Smooth muscle cell (in vitro differentiated cells): ENCODE results near the gene AURKA. TPM values are rescaled to one million over a fixed set of nuclear protein-coding genes. Genes with fewer than 3 reads are reported as not detected.

Experiments used
- DNase-seq: peaks from one replicate; lab custom pipeline; 2025; ENCODE audit not compliant: unreplicated experiment; lab: John Stamatoyannopoulos, UW
- H2AFZ ChIP-seq: fragments of 200-600 bp; sonication (generic); 2 replicates; pipeline ENCODE4 v1.6.0; 2016; ENCODE audit warnings: antibody characterized with exemption, low read depth, mild to moderate bottlenecking
- H3F3A ChIP-seq: fragments of 200-600 bp; sonication (generic); 2 replicates; pipeline ENCODE4 v1.6.0; 2017; ENCODE audit warnings: antibody characterized with exemption, low read depth
- H3K27ac ChIP-seq: fragments of 200-600 bp; sonication (generic); 2 replicates; pipeline ENCODE4 v1.5.1; 2016; ENCODE audit warnings: low read depth, mild to moderate bottlenecking
- H3K27me3 ChIP-seq: fragments of 200-600 bp; sonication (generic); 2 replicates; pipeline ENCODE4 v1.6.1; 2016; ENCODE audit warnings: low read depth, mild to moderate bottlenecking
- H3K36me3 ChIP-seq: fragments of 200-600 bp; sonication (generic); 2 replicates; pipeline ENCODE4 v1.5.1; 2016; ENCODE audit warnings: low read depth
- H3K4me1 ChIP-seq: fragments of 200-600 bp; sonication (generic); 2 replicates; pipeline ENCODE4 v1.5.1; 2016; ENCODE audit warnings: low read depth
- H3K4me2 ChIP-seq: fragments of 200-600 bp; sonication (generic); 2 replicates; pipeline ENCODE4 v1.6.0; 2016; ENCODE audit warnings: mild to moderate bottlenecking
- H3K4me3 ChIP-seq: fragments of 200-600 bp; sonication (generic); 2 replicates; pipeline ENCODE4 v1.5.1; 2016; ENCODE audit warnings: mild to moderate bottlenecking
- H3K79me2 ChIP-seq: fragments of 200-600 bp; sonication (generic); 2 replicates; pipeline ENCODE4 v1.6.0; 2016; ENCODE audit warnings: low read depth, mild to moderate bottlenecking
- H3K9ac ChIP-seq: fragments of 200-600 bp; sonication (generic); 2 replicates; pipeline ENCODE4 v1.6.0; 2016; ENCODE audit warnings: low read depth
- H3K9me3 ChIP-seq: fragments of 200-600 bp; sonication (generic); replicated peaks from 2 replicates; pipeline ENCODE4 v1.5.1; 2016; ENCODE audit warnings: low read depth
- H4K20me1 ChIP-seq: fragments of 200-600 bp; sonication (generic); 2 replicates; pipeline ENCODE4 v1.6.0; 2016; ENCODE audit warnings: low read depth
- WGBS: methylation state at CpG from one replicate; pipeline ENCODE4 v1.1.7; 2016; ENCODE audit warnings: low lambda C conversion rate; 5-methylcytosine and 5-hydroxymethylcytosine counted together
- polyA plus RNA-seq: library from polyadenylated mRNA; unstranded; fragments of >200 nt; fragmentation: Nextera tagmentation; extraction: Ambion mirVana; gene quantifications from 2 replicates; pipeline ENCODE4 v1.2.1, GENCODE V29; 2016
- total RNA-seq: library from RNA; depleted of rRNA; stranded (reverse); fragments of >200 nt; gene quantifications from 2 replicates; pipeline ENCODE4 v1.2.3, GENCODE V29; 2014
- TF ChIP-seq, protein P1 (sequence below): fragments of 200-600 bp; sonication (generic); IDR thresholded peaks from 2 replicates; pipeline ENCODE4 v1.5.1; 2017; ENCODE audit warnings: borderline replicate concordance, mild to moderate bottlenecking, antibody characterized with exemption; ENCODE audit not compliant: insufficient read depth, poor library complexity, severe bottlenecking

The AURKA gene
- total and polyA plus RNA-seq, 2 experiments from 2014 or later: 12.7 to 13.9 TPM

DNA sequence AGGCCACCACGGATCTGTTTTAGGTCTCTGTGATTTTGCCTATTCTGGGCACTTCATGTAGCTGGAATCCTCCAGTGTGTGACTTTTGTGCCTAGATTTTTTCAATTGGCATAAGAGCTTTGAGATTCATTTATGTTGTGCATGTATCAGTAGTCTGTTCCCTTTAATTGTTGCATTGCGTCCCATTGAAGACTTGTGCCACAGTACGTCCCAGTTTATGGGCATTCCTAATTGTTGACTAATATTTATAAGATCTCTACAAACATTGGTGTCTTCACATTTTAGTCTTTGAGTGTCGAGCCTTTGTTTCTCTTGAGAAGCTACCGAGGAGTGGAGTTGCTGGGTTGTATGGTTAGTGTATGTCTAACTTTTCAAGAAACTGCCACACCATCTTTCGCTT is 33.9 kb downstream of the AURKA start:
- Histone ChIP-seq H3K9me3 (no peaks in the 10 kb centered on the region), H3K4me3 (peak overlapping the region; percentile 97), H3K79me2 (peaks cover 26% of the 10 kb centered on the region), H3K4me2 (peak overlapping the region; percentile 85), H2AFZ (peak overlapping the region; percentile 74), H3K27me3 (no peaks in the 10 kb centered on the region), H3K27ac (peak overlapping the region; percentile 40), H3K36me3 (no peaks in the 10 kb centered on the region), H3F3A (peaks cover 6% of the 10 kb centered on the region), H3K9ac (no peak overlapping the region), H4K20me1 (peaks cover 18% of the 10 kb centered on the region), H3K4me1 (peaks cover 17% of the 10 kb centered on the region)
- DNase-seq: no peak
- WGBS: 39% methylated on average over 6 of the region's 6 CpGs
- TF ChIP-seq, protein P1, sequence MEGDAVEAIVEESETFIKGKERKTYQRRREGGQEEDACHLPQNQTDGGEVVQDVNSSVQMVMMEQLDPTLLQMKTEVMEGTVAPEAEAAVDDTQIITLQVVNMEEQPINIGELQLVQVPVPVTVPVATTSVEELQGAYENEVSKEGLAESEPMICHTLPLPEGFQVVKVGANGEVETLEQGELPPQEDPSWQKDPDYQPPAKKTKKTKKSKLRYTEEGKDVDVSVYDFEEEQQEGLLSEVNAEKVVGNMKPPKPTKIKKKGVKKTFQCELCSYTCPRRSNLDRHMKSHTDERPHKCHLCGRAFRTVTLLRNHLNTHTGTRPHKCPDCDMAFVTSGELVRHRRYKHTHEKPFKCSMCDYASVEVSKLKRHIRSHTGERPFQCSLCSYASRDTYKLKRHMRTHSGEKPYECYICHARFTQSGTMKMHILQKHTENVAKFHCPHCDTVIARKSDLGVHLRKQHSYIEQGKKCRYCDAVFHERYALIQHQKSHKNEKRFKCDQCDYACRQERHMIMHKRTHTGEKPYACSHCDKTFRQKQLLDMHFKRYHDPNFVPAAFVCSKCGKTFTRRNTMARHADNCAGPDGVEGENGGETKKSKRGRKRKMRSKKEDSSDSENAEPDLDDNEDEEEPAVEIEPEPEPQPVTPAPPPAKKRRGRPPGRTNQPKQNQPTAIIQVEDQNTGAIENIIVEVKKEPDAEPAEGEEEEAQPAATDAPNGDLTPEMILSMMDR: no peak

DNA sequence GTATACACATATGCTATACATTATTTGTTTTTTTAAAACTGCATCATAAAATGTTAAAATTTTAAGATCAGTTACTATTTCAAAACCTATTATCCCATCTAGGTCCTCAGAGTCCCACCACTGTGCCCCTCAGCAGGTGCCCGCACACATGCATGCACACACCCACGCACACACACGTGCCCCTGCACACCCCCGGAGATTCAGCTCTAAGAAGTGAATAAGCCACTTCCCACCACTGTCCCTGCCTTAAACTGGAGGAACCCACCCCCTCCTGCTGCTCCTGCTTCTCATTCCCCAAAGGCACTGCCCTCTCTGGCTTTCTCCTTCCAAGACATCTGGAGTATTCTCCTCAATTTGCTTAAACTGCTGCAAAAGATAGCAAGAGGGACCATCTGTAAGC is 38.7 kb downstream of the AURKA start:
- H3K9ac ChIP-seq: no peak overlapping the region
- H4K20me1 ChIP-seq: no peaks in the 10 kb centered on the region
- peaks cover 5% of the 10 kb centered on the region for H3F3A ChIP-seq
- DNase-seq: no peak
- H3K4me3 ChIP-seq: no peak overlapping the region
- no peak overlapping the region for H2AFZ ChIP-seq
- TF ChIP-seq, protein P1: no peak
- no peaks in the 10 kb centered on the region for H3K9me3 ChIP-seq
- no peaks in the 10 kb centered on the region for H3K36me3 ChIP-seq
- WGBS: 79% methylated on average over 4 of the region's 4 CpGs
- no peaks in the 10 kb centered on the region for H3K79me2 ChIP-seq
- H3K27ac ChIP-seq: no peak overlapping the region
- peaks cover 12% of the 10 kb centered on the region for H3K4me1 ChIP-seq
- no peaks in the 10 kb centered on the region for H3K27me3 ChIP-seq
- no peak overlapping the region for H3K4me2 ChIP-seq

GRCh38 chr20:56352345-56353055 is 39.5 kb downstream of the AURKA start:
- Histone ChIP-seq H3K4me2 (no peak overlapping the region), H3K36me3 (no peaks in the 10 kb centered on the region), H4K20me1 (no peaks in the 10 kb centered on the region), H3F3A (no peaks in the 10 kb centered on the region), H3K79me2 (no peaks in the 10 kb centered on the region), H3K9ac (no peak overlapping the region), H2AFZ (no peak overlapping the region), H3K4me3 (no peak overlapping the region), H3K4me1 (peaks cover 16% of the 10 kb centered on the region), H3K27ac (no peak overlapping the region), H3K27me3 (no peaks in the 10 kb centered on the region), H3K9me3 (no peaks in the 10 kb centered on the region)
- TF ChIP-seq, protein P1: no peak
- WGBS: 65% methylated on average over 5 of the region's 5 CpGs
- no peak for DNase-seq

GRCh38 chr20:56350842-56351241 is 41.2 kb downstream of the AURKA start:
- no peaks in the 10 kb centered on the region for H3K9me3 ChIP-seq
- no peaks in the 10 kb centered on the region for H3K79me2 ChIP-seq
- TF ChIP-seq, protein P1: no peak
- no peak overlapping the region for H3K27ac ChIP-seq
- H3K9ac ChIP-seq: no peak overlapping the region
- no peaks in the 10 kb centered on the region for H4K20me1 ChIP-seq
- WGBS: 77% methylated on average over 2 of the region's 2 CpGs
- H3K36me3 ChIP-seq: no peaks in the 10 kb centered on the region
- DNase-seq: no peak
- H3F3A ChIP-seq: no peaks in the 10 kb centered on the region
- H3K4me2 ChIP-seq: no peak overlapping the region
- no peaks in the 10 kb centered on the region for H3K27me3 ChIP-seq
- H3K4me3 ChIP-seq: no peak overlapping the region
- H3K4me1 ChIP-seq: peaks cover 17% of the 10 kb centered on the region
- no peak overlapping the region for H2AFZ ChIP-seq
